H1 (cell line): ENCODE data around the gene GTF3C5. TPM values are rescaled to one million over a fixed set of nuclear protein-coding genes. Genes with fewer than 3 reads are reported as not detected.

Experiments used
- CTCF ChIA-PET: fragments of 300-600 bp; sonication (Branson Sonifier 250); formaldehyde crosslinking; loops from one replicate; lab custom pipeline; 2021; ENCODE audit not compliant: partially characterized antibody; lab: Charles Lee
- POLR2A ChIA-PET: fragments of 300-600 bp; sonication (Branson Sonifier 250); formaldehyde crosslinking; loops from one replicate; lab custom pipeline; 2021; ENCODE audit warnings: inconsistent platforms; ENCODE audit not compliant: partially characterized antibody; lab: Charles Lee
- DNase-seq, 2 experiments: peaks; one replicate each; pipeline versions ENCODE4 v3.0.0 to v3.0.0-alpha.2; 2010 to 2022; ENCODE audit warnings: low spot score in 2 of 2, low read depth in 1 of 2, mixed read lengths in 1 of 2
- FAIRE-seq: peaks from 2 replicates; lab custom pipeline; 2011; peaks lifted over from hg19 to GRCh38; lab: Jason Lieb, UNC
- H2AFZ ChIP-seq: 2 replicates; pipeline ENCODE4 v1.8.1; 2012; ENCODE audit warnings: low read length, inconsistent platforms
- H2AK5ac ChIP-seq: 2 replicates; pipeline ENCODE4 v1.6.1; 2013; ENCODE audit warnings: low read depth, low read length
- H2BK120ac ChIP-seq: replicated peaks from 2 replicates; pipeline ENCODE3; 2013; ENCODE audit warnings: low read depth, low read length, inconsistent platforms
- H2BK12ac ChIP-seq: 2 replicates; pipeline ENCODE4 v1.6.1; 2013; ENCODE audit warnings: low read depth, low read length
- H2BK15ac ChIP-seq: 2 replicates; pipeline ENCODE4 v1.6.1; 2013; ENCODE audit warnings: low read length
- H2BK20ac ChIP-seq: 2 replicates; pipeline ENCODE4 v1.6.1; 2013; ENCODE audit warnings: low read length
- H2BK5ac ChIP-seq: 2 replicates; pipeline ENCODE4 v1.6.1; 2013; ENCODE audit warnings: low read depth, low read length
- H3K14ac ChIP-seq: 2 replicates; pipeline ENCODE4 v1.6.1; 2013; ENCODE audit warnings: inconsistent platforms; ENCODE audit not compliant: insufficient read length
- H3K18ac ChIP-seq: 2 replicates; pipeline ENCODE4 v1.6.1; 2013; ENCODE audit warnings: low read length; ENCODE audit errors: extremely low read depth
- H3K23ac ChIP-seq: 2 replicates; pipeline ENCODE4 v1.6.1; 2013; ENCODE audit warnings: inconsistent platforms; ENCODE audit not compliant: insufficient read length
- H3K23me2 ChIP-seq: 2 replicates; pipeline ENCODE4 v1.6.1; 2013; ENCODE audit warnings: low read depth, low read length
- H3K27ac ChIP-seq: 2 replicates; pipeline ENCODE4 v1.6.1; 2011; ENCODE audit warnings: low read depth, low read length, inconsistent platforms
- H3K27me3 ChIP-seq, 4 experiments: replicated peaks in 1 of 4; 1 replicate in 1 of 4; 2 replicates in 3 of 4; pipeline versions ENCODE4 v1.6.1 to v1.8.1; 2011 to 2013; ENCODE audit warnings: low read length in 3 of 4, mild to moderate bottlenecking in 3 of 4, inconsistent platforms in 2 of 4, mixed read lengths in 2 of 4, moderate library complexity in 1 of 4; ENCODE audit not compliant: control insufficient read depth in 3 of 4, insufficient read depth in 3 of 4; ENCODE audit errors: extremely low read depth in 1 of 4
- H3K36me3 ChIP-seq, 4 experiments: 2 replicates each; pipeline versions ENCODE4 v1.6.1 to v1.8.1; 2011 to 2013; ENCODE audit warnings: mild to moderate bottlenecking in 4 of 4, low read length in 3 of 4, moderate library complexity in 2 of 4, control low read depth in 1 of 4, inconsistent platforms in 1 of 4; ENCODE audit not compliant: insufficient read depth in 4 of 4, control insufficient read depth in 2 of 4
- H3K4ac ChIP-seq: replicated peaks from 2 replicates; pipeline ENCODE3; 2013; ENCODE audit warnings: low read length, low read depth, mixed read lengths, inconsistent platforms; ENCODE audit not compliant: insufficient read length
- H3K4me1 ChIP-seq, 4 experiments: replicated peaks in 1 of 4; 1 replicate in 1 of 4; 2 replicates in 3 of 4; pipeline versions ENCODE4 v1.6.1 to v1.8.1; 2011 to 2013; ENCODE audit warnings: low read length in 3 of 4, inconsistent platforms in 2 of 4, mixed read lengths in 1 of 4; ENCODE audit not compliant: insufficient read depth in 4 of 4, control insufficient read depth in 3 of 4
- H3K4me2 ChIP-seq, 2 experiments: 2 replicates each; pipeline versions ENCODE4 v1.6.1 to v1.8.1; 2011 to 2013; ENCODE audit warnings: low read depth in 2 of 2, low read length in 2 of 2, control low read depth in 1 of 2, inconsistent platforms in 1 of 2, mild to moderate bottlenecking in 1 of 2; ENCODE audit not compliant: insufficient read depth in 1 of 2
- H3K4me3 ChIP-seq, 4 experiments: fragments of 200-600, 300-600 bp in 1 of 4; sonication (generic), shearing (Covaris generic), sonication (Bioruptor Twin) in 1 of 4; 2 replicates each; pipeline versions ENCODE4 v1.5.1 to v1.8.1; 2011 to 2016; ENCODE audit warnings: low read length in 4 of 4, low read depth in 3 of 4, control low read depth in 2 of 4, inconsistent platforms in 2 of 4, mild to moderate bottlenecking in 2 of 4, mixed read lengths in 1 of 4, moderate library complexity in 1 of 4; ENCODE audit not compliant: insufficient read depth in 2 of 4; ENCODE audit errors: extremely low read depth in 1 of 4
- H3K56ac ChIP-seq: replicated peaks from 2 replicates; pipeline ENCODE3; 2013; ENCODE audit warnings: low read depth, mild to moderate bottlenecking, mixed read lengths, low read length, inconsistent platforms; ENCODE audit not compliant: insufficient read length
- H3K79me1 ChIP-seq: 2 replicates; pipeline ENCODE4 v1.6.1; 2013; ENCODE audit warnings: low read depth, low read length, control low read depth
- H3K79me2 ChIP-seq, 2 experiments: 2 replicates each; pipeline versions ENCODE4 v1.6.1 to v1.8.1; 2012 to 2013; ENCODE audit warnings: low read length in 2 of 2, mild to moderate bottlenecking in 2 of 2, inconsistent platforms in 1 of 2; ENCODE audit not compliant: insufficient read depth in 2 of 2, control insufficient read depth in 1 of 2
- H3K9ac ChIP-seq, 4 experiments: replicated peaks in 1 of 4; 1 replicate in 1 of 4; 2 replicates in 3 of 4; pipeline versions ENCODE4 v1.6.1 to v1.8.1; 2011 to 2013; ENCODE audit warnings: low read depth in 3 of 4, low read length in 3 of 4, control low read depth in 2 of 4, mild to moderate bottlenecking in 2 of 4, moderate library complexity in 2 of 4, inconsistent platforms in 1 of 4; ENCODE audit errors: extremely low read depth in 1 of 4
- H3K9me3 ChIP-seq, 2 experiments: 2 replicates each; pipeline versions ENCODE4 v1.6.1 to v1.8.1; 2012 to 2013; ENCODE audit warnings: mild to moderate bottlenecking in 2 of 2, moderate library complexity in 2 of 2, control low read depth in 1 of 2, inconsistent platforms in 1 of 2, low read depth in 1 of 2, low read length in 1 of 2, mixed read lengths in 1 of 2; ENCODE audit not compliant: insufficient read depth in 2 of 2
- H4K20me1 ChIP-seq, 2 experiments: replicated peaks in 1 of 2; 2 replicates each; pipeline versions ENCODE3 to v1.8.1; 2011 to 2013; ENCODE audit warnings: inconsistent platforms in 2 of 2, low read length in 2 of 2, mild to moderate bottlenecking in 1 of 2; ENCODE audit not compliant: insufficient read depth in 2 of 2, control insufficient read depth in 1 of 2
- H4K5ac ChIP-seq: 2 replicates; pipeline ENCODE4 v1.6.1; 2013; ENCODE audit warnings: low read length, low read depth, mixed read lengths, inconsistent platforms; ENCODE audit not compliant: insufficient read length
- H4K8ac ChIP-seq: 2 replicates; pipeline ENCODE4 v1.8.0; 2013; ENCODE audit warnings: mild to moderate bottlenecking, moderate library complexity, low read length, inconsistent platforms; ENCODE audit not compliant: insufficient read depth; ENCODE audit errors: extremely low read depth
- H4K91ac ChIP-seq: replicated peaks from 2 replicates; pipeline ENCODE3; 2013; ENCODE audit warnings: low read length, mixed read lengths, inconsistent platforms; ENCODE audit not compliant: insufficient read length
- CEBPB ChIP-seq: IDR thresholded peaks from 2 replicates; pipeline ENCODE4 v1.6.1; 2012; ENCODE audit warnings: low read depth, low read length
- CHD1 ChIP-seq: IDR thresholded peaks from 2 replicates; pipeline ENCODE4 v1.6.1; 2012; ENCODE audit warnings: low read depth, low read length, improper control_type of control experiment
- KDM5A ChIP-seq: fragments of 200-600 bp; IDR thresholded peaks from 2 replicates; pipeline ENCODE4 v1.7.1; 2012; ENCODE audit warnings: mild to moderate bottlenecking, low read length, inconsistent platforms, mixed read lengths
- POU5F1 ChIP-seq: IDR thresholded peaks from 2 replicates; pipeline ENCODE4 v1.6.1; 2011; ENCODE audit warnings: low read depth, mild to moderate bottlenecking, low read length, moderate library complexity
- SP4 ChIP-seq: IDR thresholded peaks from 2 replicates; pipeline ENCODE4 v1.6.1; 2012; ENCODE audit warnings: low read length, inconsistent platforms
- SUZ12 ChIP-seq: fragments of 200-600 bp; sonication (generic); IDR thresholded peaks from 2 replicates; pipeline ENCODE4 v1.6.1; 2012; ENCODE audit warnings: mild to moderate bottlenecking, inconsistent platforms, low read length, moderate library complexity, mixed read lengths
- TBP ChIP-seq: IDR thresholded peaks from 2 replicates; pipeline ENCODE4 v1.6.1; 2011; ENCODE audit warnings: low read depth, low read length, improper control_type of control experiment
- YY1 ChIP-seq: IDR thresholded peaks from 2 replicates; pipeline ENCODE4 v1.6.1; 2011; ENCODE audit warnings: low read depth, mild to moderate bottlenecking, low read length
- WGBS, 2 experiments: shearing (Covaris generic) in 1 of 2; methylation state at CpG; one replicate each; pipeline versions ENCODE4 v1.1.6 to v1.1.7; 2013 to 2015; ENCODE audit warnings: low lambda C conversion rate in 2 of 2, mixed read lengths in 2 of 2, inconsistent platforms in 1 of 2, low coverage in 1 of 2, missing lambda C conversion rate in 1 of 2; ENCODE audit not compliant: insufficient replicate concordance in 2 of 2, insufficient coverage in 1 of 2, insufficient read length in 1 of 2; ENCODE audit errors: extremely low coverage in 1 of 2, missing lambda C conversion rate in 1 of 2; 5-methylcytosine and 5-hydroxymethylcytosine counted together
- polyA plus RNA-seq, 7 experiments: library from polyadenylated mRNA; depleted of rRNA in 3 of 7; stranded (reverse) in 5 of 7; unstranded in 2 of 7; fragments of >200 nt in 5 of 7; fragments of 200-250 nt in 2 of 7; gene quantifications; 1 replicate in 5 of 7; 2 replicates in 1 of 7; 4 replicates in 1 of 7; pipeline versions ENCODE4 v1.2.1 to v1.2.3, GENCODE V29; 2011 to 2013; ENCODE audit warnings: missing spikeins in 2 of 7, mixed read lengths in 2 of 7
- total RNA-seq: library from RNA; stranded (reverse); fragmentation: NEBNext Ultra II Directional; extraction: Animal tissue kit (Norgen Biotek cat#: 25700); gene quantifications from 2 replicates; pipeline ENCODE4 v1.2.1, GENCODE V29; 2021

The GTF3C5 gene
- total and polyA plus RNA-seq, 2 of the 8 experiments (the other 6 are each of a cell fraction or from before 2014, with no cell fraction given): 78.7 to 87.1 TPM

DNA sequence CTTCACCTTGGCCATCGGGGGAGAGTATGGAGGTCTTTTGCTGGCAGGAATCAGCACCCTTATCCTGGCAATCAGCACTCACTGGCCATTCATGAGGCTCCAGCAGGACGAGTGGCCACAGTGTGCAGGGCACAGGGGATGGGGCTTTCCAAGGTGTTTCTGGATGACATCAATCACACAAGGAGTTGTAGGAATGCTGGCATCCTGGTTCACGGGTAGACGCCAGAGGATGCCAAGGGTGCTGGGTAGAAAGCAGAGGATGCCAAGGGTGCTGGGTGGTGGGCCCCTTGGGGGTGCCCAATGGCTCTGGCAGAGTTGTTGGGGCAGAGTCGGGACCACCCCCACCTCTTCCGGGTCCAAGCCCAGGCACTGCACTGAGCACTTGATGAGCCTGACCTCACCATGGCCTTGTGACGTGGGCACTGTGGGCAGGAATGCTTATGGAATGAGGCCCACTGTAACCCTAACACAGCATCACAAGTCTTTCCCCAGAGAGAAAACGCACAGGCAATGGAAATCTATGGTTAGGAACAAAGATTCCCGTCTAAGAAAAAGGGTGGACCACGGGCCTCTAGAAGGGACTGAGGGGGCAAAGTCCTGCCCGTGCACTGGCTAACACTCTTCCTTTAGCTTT, 60.1 kb downstream of the GTF3C5 start:
- Histone ChIP-seq H3K36me3 (no peaks in the 10 kb centered on the region), H3K79me1 (no peaks in the 10 kb centered on the region), H4K20me1 (no peaks in the 10 kb centered on the region), H2AK5ac (no peak overlapping the region), H3K4ac (no peak overlapping the region), H2BK120ac (no peak overlapping the region), H2BK5ac (no peak overlapping the region), H4K91ac (no peak overlapping the region), H2BK15ac (no peak overlapping the region), H2BK20ac (no peak overlapping the region), H3K9me3 (peaks cover 0 to 1% of the 10 kb centered on the region in 2 experiments; a peak in 1 of 4 replicates), H3K18ac (no peak overlapping the region), H3K4me1 (no peaks in the 10 kb centered on the region), H3K4me3 (no peak overlapping the region), H3K27ac (no peak overlapping the region), H4K5ac (no peak overlapping the region), H3K23ac (no peak overlapping the region), H2AFZ (no peak overlapping the region), H3K14ac (no peak overlapping the region), H3K56ac (no peak overlapping the region), H4K8ac (no peak overlapping the region), H3K79me2 (no peaks in the 10 kb centered on the region), H2BK12ac (no peak overlapping the region), H3K27me3 (peaks cover 0 to 3% (median 0%) of the 10 kb centered on the region in 4 experiments; a peak in 1 of 7 replicates), H3K4me2 (no peak overlapping the region), H3K23me2 (no peaks in the 10 kb centered on the region), H3K9ac (no peak overlapping the region)
- ChIA-PET CTCF (interaction anchor here (1.4 to 2.1 kb wide), 3 partner anchors 12 to 113 kb away, joined by 5 to 9 read pairs (median 8); no protein-coding TSS in a partner anchor), POLR2A (no interaction called here)
- 91% methylated on average over 11 of the region's 11 CpGs; no CpG with 5 or more reads in 1 of the 2 experiments for WGBS, 2 experiments
- no peak for DNase-seq
- no peak for FAIRE-seq
- TF ChIP-seq YY1 (no peak), SUZ12 (no peak), SP4 (no peak), POU5F1 (no peak), CHD1 (no peak), CEBPB (no peak), TBP (no peak), KDM5A (no peak)
